Uterus (tissue), 2 donors: ENCODE data around the gene MMRN2.

Experiments used
- CTCF ChIP-seq, 4 experiments: fragments of 200-600 bp in 2 of 4; fragments of 450-650 bp in 2 of 4; sonication (generic) in 2 of 4; IDR thresholded peaks; one replicate each; pipeline ENCODE4 v1.5.1; 2016 to 2019; ENCODE audit warnings: antibody characterized with exemption in 4 of 4, mild to moderate bottlenecking in 2 of 4, moderate library complexity in 1 of 4
- POLR2A ChIP-seq, 2 donors: fragments of 450-650 bp; IDR thresholded peaks; one replicate each; pipeline ENCODE4 v1.6.1; 2016; ENCODE audit warnings: antibody characterized with exemption in 2 of 2, mild to moderate bottlenecking in 1 of 2, moderate library complexity in 1 of 2

GRCh38 chr10:86945361-86946212, 11.8 kb downstream of the MMRN2 start:
- TF ChIP-seq CTCF (IDR thresholded peaks at IDR 0.05) (peak in 2 of 4 experiments; percentile 11 to 16), POLR2A (IDR thresholded peaks at IDR 0.05) (no peak)
